Right cardiac atrium (tissue), 5 donors: ENCODE results near the gene COBL. TPM values are rescaled to one million over a fixed set of nuclear protein-coding genes. Genes with fewer than 3 reads are reported as not detected.
A peak's percentile ranks its signal among the peaks of the same experiment; 100 is the strongest.
"Not testable (repeated sequence)": the region's sequence is repeated elsewhere in the genome, so short reads cannot be mapped to it uniquely, and the experiment has no call there.

ENCODE experiments used
- ATAC-seq, 2 donors: fragments of 200-7000 bp; cut with Tn5 transposase; one replicate each; pipeline versions ENCODE4 v1.8.0 to v1.9.1; 2020; ENCODE audit warnings: moderate library complexity in 2 of 2, mild to moderate bottlenecking in 1 of 2
- DNase-seq, 3 donors: peaks; one replicate each; pipeline ENCODE4 v3.0.0-alpha.2; 2020
- H3K27ac ChIP-seq: one replicate; pipeline ENCODE4 v1.5.1; 2013; ENCODE audit warnings: mild to moderate bottlenecking, low read length, control low read depth, moderate library complexity
- H3K27me3 ChIP-seq: one replicate; pipeline ENCODE4 v1.6.1; 2013; ENCODE audit not compliant: control insufficient read depth, insufficient read depth
- H3K4me1 ChIP-seq: one replicate; pipeline ENCODE4 v1.6.1; 2013; ENCODE audit warnings: low read length; ENCODE audit not compliant: control insufficient read depth, insufficient read depth
- H3K4me3 ChIP-seq: one replicate; pipeline ENCODE4 v1.5.1; 2013; ENCODE audit warnings: low read length, control low read depth
- H3K9me3 ChIP-seq: one replicate; pipeline ENCODE4 v1.6.1; 2013; ENCODE audit warnings: low read length; ENCODE audit not compliant: control insufficient read depth
- WGBS: extraction: QIAGEN DNeasy Blood & Tissue Kit; methylation state at CpG from one replicate; pipeline ENCODE4 v1.1.7; 2013; 5-methylcytosine and 5-hydroxymethylcytosine counted together
- intact Hi-C, 4 donors: fragments of 100-400 bp; cut with DNase I; formaldehyde crosslinking; loops; one replicate each; pipeline versions ENCODE4 v1.11.0 to v1.14.0; 2022 to 2023
- polyA plus RNA-seq: library from polyadenylated mRNA; stranded (reverse); fragments of 200-250 nt; gene quantifications from one replicate; pipeline ENCODE4 v1.2.3, GENCODE V29; 2013
- total RNA-seq, 4 donors: library from RNA; stranded (reverse); fragmentation: NEBNext Ultra II Directional; extraction: Animal tissue kit (Norgen Biotek cat#: 25700); gene quantifications; one replicate each; pipeline ENCODE4 v1.2.1, GENCODE V29; 2021
- donor health status: healthy with polysubstance abuse.
- donor health status: DM: no; HTN: yes; CAD: no.
- donor health status: DM: no; HTN: no; CAD: no.
- donor health status: DM: no; HTN: yes; CAD: no; lungs with severe emphysema.
- donor health status: DM: yes; HTN: yes; CAD: no.

Gene COBL
- total and polyA plus RNA-seq, 5 donors = 27.0 to 56.5 (median 53.3) TPM

DNA sequence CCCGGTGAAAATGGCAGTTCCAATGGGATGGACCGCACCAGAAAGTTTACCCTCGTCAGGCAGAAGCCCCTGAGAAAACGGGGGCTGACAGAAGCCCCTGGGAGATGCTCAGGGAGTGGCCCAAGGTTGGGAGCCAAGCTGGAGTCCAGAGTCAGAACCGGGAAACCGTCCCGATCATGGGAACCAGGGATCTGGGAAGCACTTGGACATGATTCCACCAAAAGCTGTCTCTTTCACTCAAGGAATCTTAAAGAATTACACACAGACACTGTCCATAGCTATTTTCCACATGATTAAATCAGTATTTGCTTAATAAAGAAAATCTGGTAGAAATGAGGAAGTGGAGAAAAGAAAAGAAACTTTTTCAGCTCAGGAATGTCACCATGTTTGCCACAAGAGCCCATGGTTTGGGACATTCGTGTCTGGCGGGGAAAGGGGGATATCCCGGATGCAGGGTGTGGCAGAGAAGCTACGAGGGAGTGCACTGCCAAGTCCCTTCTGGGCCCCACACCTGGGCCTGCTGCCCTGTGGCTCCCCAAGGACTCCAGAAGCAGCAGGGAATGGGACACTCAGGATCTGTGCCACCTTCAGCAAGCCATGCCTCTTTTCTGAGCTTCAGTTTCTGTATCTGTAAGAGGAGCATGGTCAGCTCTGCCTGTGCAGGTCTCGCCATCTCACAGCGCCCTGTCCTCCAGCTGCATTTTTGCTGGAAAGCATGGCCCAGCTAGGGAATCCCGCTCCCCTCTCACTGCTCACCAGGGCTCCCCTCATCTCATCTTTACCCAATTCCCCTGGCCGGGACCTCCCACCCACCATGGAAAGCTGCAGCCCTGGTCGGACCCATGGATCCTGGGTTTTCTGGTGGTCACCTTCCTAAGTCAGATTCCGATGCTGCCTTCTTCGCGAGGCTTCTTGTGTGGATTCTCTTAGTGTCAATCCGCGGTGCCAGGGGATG lies 308.8 kb downstream of the COBL start:
- intact Hi-C loops = no loop called here
- DNase-seq (no peak), ATAC-seq (no peak)
- Histone ChIP-seq H3K4me3 (no peak overlapping the region), H3K4me1 (no peaks in the 10 kb centered on the region), H3K27me3 (no peaks in the 10 kb centered on the region), H3K27ac (no peak overlapping the region), H3K9me3 (no peaks in the 10 kb centered on the region)
- WGBS = 90% methylated on average over 21 of the region's 21 CpGs

GRCh38 chr7:51006483-51007235 lies 309.9 kb downstream of the COBL start:
- intact Hi-C loops = no loop called here

DNA sequence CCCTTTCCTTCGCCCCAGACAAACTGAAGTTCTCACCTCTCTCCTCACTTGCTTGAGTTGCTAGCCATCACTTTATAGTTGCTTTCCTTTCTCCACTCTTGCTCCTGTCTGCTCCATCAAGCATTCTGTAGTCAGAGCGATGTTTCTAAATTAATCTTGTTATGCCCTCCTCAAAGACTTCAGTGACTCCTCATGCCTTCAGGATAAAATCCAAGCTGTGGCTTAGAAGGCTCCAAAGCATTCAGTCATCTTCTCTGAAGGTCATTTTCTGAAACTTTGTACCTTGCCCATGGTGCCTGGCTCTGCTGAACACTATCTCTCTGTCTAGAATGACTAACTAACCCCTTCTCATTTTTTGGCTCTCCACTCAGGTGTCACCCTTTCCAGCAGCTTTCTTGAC lies 311.5 kb downstream of the COBL start:
- Histone ChIP-seq H3K9me3 (no peaks in the 10 kb centered on the region), H3K27me3 (no peaks in the 10 kb centered on the region), H3K4me3 (no peak overlapping the region), H3K27ac (no peak overlapping the region), H3K4me1 (no peaks in the 10 kb centered on the region)
- 77% methylated on average over 2 of the region's 2 CpGs for WGBS
- intact Hi-C loops = no loop called here
- DNase-seq (no peak), ATAC-seq (no peak)

More at GRCh38 chr7:51006483-51007235, 309.9 kb downstream of the COBL start:
- Histone ChIP-seq H3K9me3 (no peaks in the 10 kb centered on the region), H3K4me1 (no peaks in the 10 kb centered on the region), H3K27ac (no peak overlapping the region), H3K27me3 (no peaks in the 10 kb centered on the region), H3K4me3 (no peak overlapping the region)
- no peak for ATAC-seq
- DNase-seq = no peak
- 67% methylated on average over 3 of the region's 3 CpGs for WGBS

GRCh38 chr7:51000956-51001355 lies 315.7 kb downstream of the COBL start:
- DNase-seq (no peak), ATAC-seq (no peak)
- no peaks in the 10 kb centered on the region for H3K4me1 ChIP-seq
- H3K4me3 ChIP-seq = no peak overlapping the region
- H3K27ac ChIP-seq = no peak overlapping the region
- no peaks in the 10 kb centered on the region for H3K9me3 ChIP-seq
- WGBS = 57% methylated on average over 3 of the region's 3 CpGs
- no peaks in the 10 kb centered on the region for H3K27me3 ChIP-seq
- intact Hi-C loops = no loop called here

DNA sequence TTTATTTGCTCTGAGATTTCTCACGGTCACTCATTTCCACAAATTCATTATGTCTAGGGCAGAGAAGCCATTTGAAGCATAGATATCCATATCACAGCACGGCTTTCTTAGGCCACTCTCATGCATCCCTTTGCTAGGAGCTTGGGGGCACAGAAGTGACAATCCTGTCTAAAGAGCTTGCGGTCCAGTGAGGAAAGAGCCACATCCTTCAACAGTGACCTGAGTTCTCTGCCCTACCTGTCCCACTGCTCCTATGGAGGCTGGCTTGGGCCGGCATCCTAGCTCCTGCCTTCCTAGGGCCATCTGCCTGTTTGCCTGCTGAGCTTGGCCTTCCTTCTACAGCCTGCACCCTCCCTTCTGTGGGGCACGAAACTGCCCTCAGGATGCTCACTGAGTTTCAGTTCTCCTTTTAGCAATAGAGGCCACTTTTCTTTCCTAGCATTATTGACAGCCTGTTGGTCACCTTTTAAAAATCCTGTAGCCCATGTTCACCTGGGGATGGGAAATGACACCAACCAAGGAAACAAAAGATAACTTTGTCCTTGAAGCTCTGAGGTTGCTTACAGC lies 321.8 kb downstream of the COBL start:
- Histone ChIP-seq H3K4me1 (no peaks in the 10 kb centered on the region), H3K9me3 (no peaks in the 10 kb centered on the region), H3K27ac (no peak overlapping the region), H3K27me3 (no peaks in the 10 kb centered on the region), H3K4me3 (no peak overlapping the region)
- intact Hi-C loops = no loop called here
- 84% methylated on average over 5 of the region's 5 CpGs for WGBS
- DNase-seq (no peak), ATAC-seq (no peak)

GRCh38 chr7:50990214-50990613 lies 326.4 kb downstream of the COBL start:
- H3K27me3 ChIP-seq, H3K4me1 ChIP-seq, intact Hi-C loops, H3K4me3 ChIP-seq, ATAC-seq, H3K27ac ChIP-seq, H3K9me3 ChIP-seq, DNase-seq: not testable (repeated sequence)
- 91% methylated on average over 1 of the region's 1 CpG for WGBS

DNA sequence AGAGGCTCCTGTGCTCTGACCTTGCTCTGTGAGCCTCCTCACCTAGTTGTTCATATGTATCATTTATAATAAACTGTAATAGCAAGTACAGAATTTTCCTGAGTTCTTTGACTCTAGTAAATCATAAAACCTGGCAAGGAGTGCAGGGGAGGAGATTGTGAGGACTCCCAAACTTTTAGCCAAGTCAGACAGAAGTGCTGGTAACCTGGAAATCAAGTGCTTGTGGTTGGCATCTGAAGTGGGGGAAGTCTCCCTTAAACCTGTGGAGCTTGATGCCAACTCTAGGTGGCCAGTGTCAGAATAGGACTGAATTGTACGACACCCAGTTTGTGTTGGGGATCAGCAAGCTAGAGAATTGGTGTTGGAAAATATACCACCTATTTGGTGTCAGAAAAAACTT lies 327.6 kb downstream of the COBL start:
- WGBS = 94% methylated on average over 1 of the region's 1 CpG
- Histone ChIP-seq H3K27me3 (no peaks in the 10 kb centered on the region), H3K4me1 (no peaks in the 10 kb centered on the region), H3K4me3 (no peak overlapping the region), H3K27ac (no peak overlapping the region), H3K9me3 (no peaks in the 10 kb centered on the region)
- DNase-seq = no peak
- intact Hi-C loops = no loop called here
- ATAC-seq = no peak

GRCh38 chr7:50988465-50988864 lies 328.1 kb downstream of the COBL start:
- intact Hi-C loops = no loop called here
- 86% methylated on average over 6 of the region's 6 CpGs for WGBS
- no peak for DNase-seq
- no peak overlapping the region for H3K27ac ChIP-seq
- no peaks in the 10 kb centered on the region for H3K27me3 ChIP-seq
- H3K4me3 ChIP-seq = no peak overlapping the region
- no peaks in the 10 kb centered on the region for H3K4me1 ChIP-seq
- no peaks in the 10 kb centered on the region for H3K9me3 ChIP-seq
- no peak for ATAC-seq

GRCh38 chr7:50985096-50985495 lies 331.5 kb downstream of the COBL start:
- no peak overlapping the region for H3K4me3 ChIP-seq
- H3K27ac ChIP-seq = no peak overlapping the region
- WGBS = 65% methylated on average over 4 of the region's 4 CpGs
- no peaks in the 10 kb centered on the region for H3K9me3 ChIP-seq
- DNase-seq (no peak), ATAC-seq (no peak)
- H3K27me3 ChIP-seq = no peaks in the 10 kb centered on the region
- intact Hi-C loops = no loop called here
- H3K4me1 ChIP-seq = no peaks in the 10 kb centered on the region

GRCh38 chr7:50983850-50984249 lies 332.8 kb downstream of the COBL start:
- DNase-seq = no peak
- intact Hi-C loops = no loop called here
- no peaks in the 10 kb centered on the region for H3K4me1 ChIP-seq
- no peak overlapping the region for H3K27ac ChIP-seq
- H3K9me3 ChIP-seq = no peaks in the 10 kb centered on the region
- 23% methylated on average over 1 of the region's 1 CpG for WGBS
- no peak overlapping the region for H3K4me3 ChIP-seq
- H3K27me3 ChIP-seq = no peaks in the 10 kb centered on the region
- no peak for ATAC-seq

- intact Hi-C loops = no loop called here
- ATAC-seq = peak in 1 of 2 donors; percentile 45
Observed at GRCh38 chr7:50982626-50983025, 334.0 kb downstream of the COBL start.

More at GRCh38 chr7:50982626-50983025, 334.0 kb downstream of the COBL start:
- Histone ChIP-seq H3K9me3 (no peaks in the 10 kb centered on the region), H3K4me3 (no peak overlapping the region), H3K27me3 (no peaks in the 10 kb centered on the region), H3K4me1 (no peaks in the 10 kb centered on the region), H3K27ac (no peak overlapping the region)
- WGBS = 63% methylated on average over 2 of the region's 2 CpGs
- DNase-seq = no peak
